Inflammatory macrophage (primary cell): ENCODE data around the gene PRDM16.

Experiments used
- DNase-seq, 2 donors: peaks; one replicate each; pipeline ENCODE4 v3.0.0-alpha.2; 2020 to 2022

The PRDM16 gene

DNA sequence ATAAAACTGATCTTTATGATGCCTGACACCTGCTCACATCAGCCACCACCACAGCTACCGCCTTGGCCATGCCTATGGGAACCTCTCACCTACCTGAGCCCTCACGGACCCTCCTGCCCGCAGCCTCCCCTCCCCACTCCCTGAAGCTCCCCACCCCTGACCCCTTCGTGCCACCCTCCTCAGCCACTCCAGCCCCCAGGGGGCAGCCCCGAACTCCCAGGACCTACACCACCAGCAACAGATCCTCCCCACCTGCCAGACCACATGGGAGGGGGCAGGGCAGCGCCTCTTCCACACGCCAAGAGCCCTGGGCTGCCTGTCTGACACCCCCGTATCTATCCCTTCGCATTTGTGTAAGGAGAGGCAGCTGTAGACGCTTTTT is 371.3 kb downstream of the PRDM16 start:
- DNase-seq = no peak

DNA sequence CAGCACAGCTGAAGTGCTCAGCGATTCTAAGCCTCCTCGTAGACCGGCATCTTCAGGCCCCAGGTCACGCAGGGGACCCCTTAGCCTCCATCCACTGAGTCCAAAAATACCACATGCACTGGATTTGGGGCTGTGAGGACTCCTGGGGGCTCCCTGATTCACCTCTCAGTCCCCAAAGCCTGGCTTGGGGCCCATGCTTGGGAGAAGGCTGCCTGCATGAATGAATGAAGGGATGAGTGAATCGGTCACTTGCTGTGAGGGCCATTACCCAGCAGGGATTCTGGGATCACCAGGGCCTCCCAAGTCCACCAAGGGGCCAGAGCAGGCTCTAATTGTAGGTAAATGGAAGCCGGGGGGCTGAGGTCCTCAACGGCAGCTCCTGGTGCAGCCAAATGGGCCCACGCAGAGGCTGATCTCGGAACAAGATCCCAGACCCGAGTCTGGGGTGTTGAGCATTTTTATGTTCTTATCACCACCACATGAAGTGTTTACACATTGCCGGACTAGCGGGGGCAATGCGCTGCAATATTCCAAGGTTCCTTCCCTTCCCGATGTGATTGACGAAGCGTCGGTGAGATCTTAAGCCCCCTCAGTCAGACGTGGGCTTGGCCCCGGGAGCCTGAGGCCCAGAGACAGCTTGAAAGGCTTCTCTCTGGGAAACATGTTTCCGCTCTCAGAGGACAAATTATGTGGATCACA is 371.9 kb downstream of the PRDM16 start:
- DNase-seq = no peak

DNA sequence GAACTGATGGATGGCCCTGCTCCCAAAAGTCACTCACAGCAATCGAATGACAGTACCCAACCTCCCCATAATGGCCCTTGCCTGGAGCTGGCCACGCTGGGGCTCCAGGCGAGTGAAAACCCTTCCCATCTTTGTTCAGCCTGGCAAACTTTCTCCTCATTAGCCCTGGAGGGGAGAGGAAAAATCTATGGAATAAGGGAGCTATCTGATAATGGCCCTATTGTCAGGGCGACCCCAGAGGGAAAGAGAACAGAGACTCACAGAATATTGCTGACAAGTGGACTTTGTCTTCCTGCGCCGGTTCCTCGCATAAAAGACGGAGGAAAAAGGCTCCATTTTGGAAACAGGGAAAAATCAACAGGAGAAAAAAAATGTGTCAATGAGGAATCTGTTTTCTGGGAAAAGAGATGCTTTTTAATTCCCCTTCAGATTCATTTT is 372.4 kb downstream of the PRDM16 start:
- no peak for DNase-seq

DNA sequence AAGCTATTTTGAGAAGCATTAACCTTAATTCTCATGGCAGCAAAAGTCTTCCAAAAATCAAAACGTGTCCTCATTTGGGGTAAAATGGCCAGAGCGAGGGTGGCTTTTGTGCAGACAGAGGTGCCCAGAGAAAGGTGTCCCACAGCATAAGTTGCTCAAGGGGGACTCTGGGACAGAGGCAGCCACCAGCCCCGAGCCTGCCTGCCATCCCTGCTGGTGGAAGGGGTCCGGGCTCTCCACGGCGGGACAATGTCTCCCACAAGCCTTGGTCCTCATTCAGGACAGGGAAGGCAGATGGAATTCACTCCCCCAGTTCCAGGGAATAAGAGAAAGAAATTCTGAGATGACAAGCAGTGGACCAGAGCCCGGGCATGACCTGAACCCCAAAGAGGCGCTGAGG is 372.9 kb downstream of the PRDM16 start:
- no peak for DNase-seq

DNA sequence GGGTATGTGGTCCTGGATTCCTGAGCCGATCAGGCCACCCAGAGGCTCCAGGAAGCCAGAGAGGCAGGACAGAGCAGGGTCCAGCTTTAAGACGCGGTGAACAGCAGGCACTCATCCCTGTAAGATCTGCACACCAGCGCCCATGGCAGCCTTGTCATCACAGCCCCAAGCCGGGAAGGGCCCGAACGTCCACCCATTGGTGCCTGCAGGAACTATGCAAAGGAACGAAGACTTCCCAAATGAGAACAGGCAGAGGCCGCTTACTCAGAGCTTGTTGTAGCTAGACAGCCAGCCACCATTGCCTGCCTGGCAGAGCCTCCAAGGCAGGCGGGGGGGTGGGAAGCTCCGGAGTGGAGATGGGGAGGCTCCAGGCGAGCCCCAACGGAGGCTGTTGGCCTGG is 373.3 kb downstream of the PRDM16 start:
- no peak for DNase-seq

DNA sequence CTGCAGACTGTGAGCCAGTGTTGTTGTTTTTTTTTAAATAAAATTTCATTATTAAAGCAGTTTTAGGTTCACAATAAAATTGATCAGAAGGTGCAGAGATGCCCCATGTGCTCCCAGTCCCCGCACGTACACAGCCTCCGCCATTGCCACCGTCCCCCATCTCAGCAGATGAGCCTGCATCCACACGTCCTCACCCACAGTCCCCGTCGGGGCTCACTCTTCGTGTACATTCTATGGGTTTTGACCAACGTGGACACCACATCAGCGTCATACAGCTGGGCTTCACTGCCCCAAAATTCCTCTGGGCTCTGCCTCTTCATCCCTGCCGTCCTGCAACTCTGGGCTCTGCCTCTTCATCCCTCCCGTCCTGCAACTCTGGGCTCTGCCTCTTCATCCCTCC is 373.9 kb downstream of the PRDM16 start:
- DNase-seq = no peak

DNA sequence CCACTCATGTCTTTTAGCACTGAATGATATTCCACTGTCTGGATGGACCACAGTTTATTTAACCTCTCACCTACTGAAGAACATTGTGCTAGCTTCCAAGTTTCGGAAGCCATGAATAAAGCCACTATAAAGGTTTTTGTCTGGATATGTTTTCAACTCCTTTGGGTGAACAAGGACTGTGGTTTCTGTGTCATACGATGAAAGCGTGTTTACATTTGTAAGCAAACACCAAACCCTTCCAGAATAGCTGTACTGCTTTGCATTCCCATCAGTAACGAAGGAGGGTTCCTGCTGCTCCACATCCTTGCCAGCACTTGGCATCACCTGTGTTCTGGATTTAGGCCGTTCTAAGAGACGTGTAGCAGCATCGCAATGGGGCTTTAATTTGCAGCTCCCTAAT is 374.8 kb downstream of the PRDM16 start:
- no peak for DNase-seq

DNA sequence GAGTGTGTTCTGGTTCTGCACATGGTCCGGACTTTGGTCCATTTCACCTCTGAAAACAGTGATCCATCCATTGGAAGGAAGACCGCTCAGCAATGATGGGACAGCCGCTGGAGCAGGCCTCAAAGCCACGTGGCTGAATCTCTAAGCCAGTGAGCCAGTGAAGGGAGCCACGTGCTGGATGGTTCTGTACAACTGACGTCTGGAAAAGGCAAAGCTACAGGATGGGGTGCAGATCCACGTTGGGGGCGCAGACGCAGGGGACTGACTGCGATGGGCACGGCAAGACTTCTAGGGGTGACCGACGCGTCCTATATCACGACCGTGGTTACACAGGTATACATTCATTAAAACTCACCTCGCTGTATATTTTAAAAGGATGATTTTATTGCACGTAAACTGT is 375.3 kb downstream of the PRDM16 start:
- no peak for DNase-seq

DNA sequence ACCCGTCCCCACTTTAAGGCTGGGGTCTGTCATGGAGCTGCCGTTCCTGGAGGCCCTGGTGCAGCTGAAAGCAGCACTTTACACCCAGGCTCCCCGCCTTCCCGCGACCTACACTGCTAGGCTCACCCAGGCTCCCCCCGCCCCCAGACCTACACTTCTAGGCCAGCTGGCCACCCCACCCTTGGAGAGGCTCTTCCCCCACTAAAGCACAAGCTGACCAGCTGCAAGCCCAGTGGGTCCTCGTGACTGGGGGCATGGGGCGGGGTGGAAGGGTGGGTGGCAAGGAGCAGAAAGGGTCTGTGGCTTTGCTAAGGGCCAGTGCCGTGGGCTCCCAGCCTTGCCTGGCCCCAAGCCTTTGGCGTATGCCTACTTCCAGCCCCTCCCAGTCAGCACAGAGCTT is 375.7 kb downstream of the PRDM16 start:
- DNase-seq = no peak

DNA sequence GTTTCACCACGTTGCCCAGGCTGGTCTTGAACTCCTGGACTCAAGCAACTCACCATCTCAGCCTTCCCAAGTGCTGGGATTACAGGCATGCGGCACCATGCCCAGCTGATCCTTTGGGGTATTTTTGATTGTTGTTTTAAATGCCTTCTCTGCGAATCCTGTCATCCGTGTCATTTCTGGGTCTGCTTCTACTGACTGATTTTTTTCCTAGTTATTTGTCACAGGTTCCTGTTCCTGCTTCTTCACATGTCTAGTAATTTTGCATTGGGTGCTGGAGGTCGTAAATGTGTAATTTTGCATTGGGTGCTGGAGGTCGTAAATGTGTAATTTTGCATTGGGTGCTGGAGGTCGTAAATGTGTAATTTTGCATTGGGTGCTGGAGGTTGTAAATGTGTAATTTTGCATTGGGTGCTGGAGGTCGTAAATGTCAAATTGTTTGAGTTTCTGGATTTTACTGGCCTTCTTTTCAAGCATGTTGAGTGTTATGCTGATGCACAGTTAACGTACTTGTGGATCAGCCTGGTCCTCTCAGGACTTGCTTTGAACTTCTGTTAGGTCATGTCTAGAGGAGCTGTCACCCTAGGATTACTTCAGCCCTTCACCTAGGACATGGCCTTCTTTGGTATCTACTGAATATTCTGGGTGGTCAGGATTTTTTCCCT is 381.3 kb downstream of the PRDM16 start:
- DNase-seq = no peak

DNA sequence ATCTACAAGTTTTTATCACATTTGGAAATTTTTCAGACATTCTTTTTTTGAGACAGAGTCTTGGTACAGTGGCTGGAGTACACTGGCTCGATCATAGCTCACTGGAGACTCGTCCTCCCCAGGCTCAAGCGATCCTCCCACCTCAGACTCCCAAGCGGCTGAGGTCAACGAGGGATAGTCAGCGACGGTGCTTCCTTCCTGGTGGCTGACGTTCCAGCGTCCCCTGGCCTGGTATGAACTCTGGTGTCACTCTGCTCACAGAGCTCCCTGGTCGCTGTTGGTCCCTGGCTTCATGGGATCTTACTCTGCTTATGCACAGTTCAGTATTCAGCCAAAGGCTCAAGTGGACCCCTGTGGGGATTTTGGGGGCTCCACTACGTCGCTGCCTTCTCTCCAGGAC is 382.0 kb downstream of the PRDM16 start:
- no peak for DNase-seq

DNA sequence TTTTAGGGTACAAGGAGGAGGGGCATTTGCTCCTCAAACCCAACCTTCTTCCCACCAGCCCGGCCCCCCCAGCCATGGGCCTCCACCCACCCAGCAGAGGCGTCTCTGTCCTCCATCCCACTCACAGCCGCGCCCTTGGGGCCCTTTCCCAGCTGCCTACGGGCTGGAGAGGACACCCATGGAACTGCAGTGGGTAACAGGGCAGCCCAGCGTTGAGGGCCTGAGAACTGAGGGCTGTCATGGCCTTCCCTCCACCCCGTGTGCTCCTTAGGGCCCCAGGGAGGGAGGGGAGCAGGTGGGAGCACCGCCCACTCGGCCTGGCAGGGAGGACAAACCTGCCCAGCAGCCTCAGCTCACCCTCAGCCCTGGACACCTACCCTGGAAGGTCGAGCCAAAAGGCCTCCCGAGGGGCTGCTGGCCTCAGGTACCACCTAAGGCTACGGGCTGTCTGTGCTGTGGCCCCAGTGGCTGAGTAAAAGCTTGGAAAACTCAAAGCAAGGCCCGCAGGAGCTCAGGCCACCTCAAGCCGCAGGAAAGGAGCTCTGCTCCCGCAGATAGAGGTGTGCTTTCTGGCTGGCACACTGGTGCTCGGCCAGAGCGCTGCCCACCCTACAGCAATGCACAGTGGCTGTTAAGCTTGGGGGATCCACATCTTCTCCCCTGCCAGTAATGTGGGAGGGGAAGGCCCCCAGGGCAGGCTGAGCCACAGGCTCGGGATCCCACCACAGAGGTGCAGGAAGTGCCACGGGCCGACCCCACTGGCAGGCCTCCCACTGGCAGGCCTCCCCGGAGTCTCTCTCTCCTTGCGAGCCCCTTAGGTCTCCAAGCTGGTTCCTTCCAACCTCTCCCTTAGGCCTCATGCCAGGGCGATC is 383.2 kb downstream of the PRDM16 start:
- DNase-seq = no peak

DNA sequence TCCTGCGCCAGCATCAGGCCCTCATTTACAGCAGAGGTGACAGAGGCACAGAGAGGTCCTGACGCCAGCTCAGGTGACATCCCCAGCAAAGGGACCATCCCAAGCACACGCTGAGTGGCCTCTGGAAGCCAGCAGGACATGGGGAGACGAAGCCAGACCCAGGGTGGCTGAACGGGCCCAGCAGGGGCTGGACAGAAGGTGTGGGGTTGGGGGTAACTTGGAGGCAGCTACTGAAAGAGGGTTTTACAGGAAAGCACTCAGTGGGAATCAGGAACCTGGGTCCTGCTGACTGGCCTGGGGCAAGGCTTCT is 383.8 kb downstream of the PRDM16 start:
- DNase-seq = no peak

DNA sequence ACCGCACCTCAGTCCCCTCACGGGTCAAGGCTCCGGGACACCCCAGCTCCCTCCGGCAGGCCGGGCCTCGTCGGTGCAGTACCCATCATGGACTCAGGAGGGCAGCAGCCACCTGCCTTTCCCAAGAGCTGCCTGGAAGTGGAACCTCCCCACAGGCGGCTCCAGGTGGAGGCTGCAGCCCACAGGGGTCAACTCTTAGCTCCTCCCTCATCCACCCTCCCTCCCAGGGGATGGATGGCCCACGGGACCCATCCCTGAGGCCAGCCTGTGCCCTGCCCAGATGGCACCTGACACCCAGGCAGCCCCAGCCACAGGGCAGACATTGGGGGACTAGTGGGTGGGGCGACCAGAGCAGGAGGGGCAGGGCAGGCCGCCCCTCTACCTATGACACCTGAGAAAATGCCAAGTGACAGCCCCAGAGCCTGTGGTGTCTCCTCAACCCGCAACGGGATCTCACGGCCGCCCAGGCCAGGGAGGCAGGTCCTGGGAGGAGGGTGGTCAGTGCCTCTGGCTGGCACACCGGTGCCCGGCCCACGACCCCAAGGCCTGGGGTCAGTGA is 384.3 kb downstream of the PRDM16 start:
- peak; percentile 52 to 69 for DNase-seq

DNA sequence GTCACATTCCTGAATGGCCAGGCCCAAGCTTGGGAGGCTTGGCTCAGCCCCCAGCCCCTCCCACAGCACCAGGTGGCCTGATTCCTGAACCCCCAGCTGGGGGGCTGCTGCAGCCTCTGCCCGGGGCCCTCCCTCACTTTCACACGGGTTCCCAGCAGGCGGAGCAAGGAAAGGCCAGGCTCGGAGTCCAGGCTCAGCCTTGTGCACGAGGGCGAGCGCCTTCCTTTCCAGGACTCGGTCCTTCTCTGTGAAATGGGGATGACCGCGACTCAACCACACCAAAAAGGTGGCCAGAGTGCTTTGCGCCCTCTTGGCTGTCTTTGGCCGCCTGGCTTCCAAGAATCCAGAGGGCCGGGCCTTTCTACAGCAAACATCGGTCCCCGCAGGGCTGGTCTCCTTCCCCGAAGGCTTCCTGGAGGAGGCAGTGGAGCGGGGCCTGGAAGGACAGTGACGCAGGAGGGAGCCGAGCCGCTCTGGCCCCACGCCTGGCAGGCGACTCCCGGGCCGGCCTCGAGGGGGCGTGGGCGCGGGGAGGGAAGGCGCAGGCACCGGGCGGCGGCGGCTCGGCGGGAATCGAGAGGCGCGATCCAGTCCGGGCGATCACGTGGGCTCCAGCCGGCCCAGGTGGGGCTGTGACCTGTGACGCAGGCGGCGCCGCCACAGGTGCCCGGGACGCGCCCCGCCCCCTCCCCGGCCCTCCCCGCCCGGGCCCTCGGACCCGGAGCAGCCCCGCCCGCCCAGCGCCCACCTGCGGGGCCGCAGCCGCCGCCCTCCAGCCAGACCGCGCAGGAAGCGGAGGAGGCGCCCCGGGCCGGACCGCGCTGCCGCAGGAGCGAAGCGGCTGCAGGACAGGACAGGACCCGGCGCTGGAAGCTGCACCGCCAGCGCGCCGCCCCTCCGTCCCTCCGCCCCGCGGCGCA is 385.1 kb downstream of the PRDM16 start, which contains the start of gene ARHGEF16:
Gene ARHGEF16, plus strand, starts transcription at position 775 of the 920 bp plus-strand sequence. CDS start 8,420 bp downstream, outside the sequence.
- peak; percentile 22 to 37 for DNase-seq

DNA sequence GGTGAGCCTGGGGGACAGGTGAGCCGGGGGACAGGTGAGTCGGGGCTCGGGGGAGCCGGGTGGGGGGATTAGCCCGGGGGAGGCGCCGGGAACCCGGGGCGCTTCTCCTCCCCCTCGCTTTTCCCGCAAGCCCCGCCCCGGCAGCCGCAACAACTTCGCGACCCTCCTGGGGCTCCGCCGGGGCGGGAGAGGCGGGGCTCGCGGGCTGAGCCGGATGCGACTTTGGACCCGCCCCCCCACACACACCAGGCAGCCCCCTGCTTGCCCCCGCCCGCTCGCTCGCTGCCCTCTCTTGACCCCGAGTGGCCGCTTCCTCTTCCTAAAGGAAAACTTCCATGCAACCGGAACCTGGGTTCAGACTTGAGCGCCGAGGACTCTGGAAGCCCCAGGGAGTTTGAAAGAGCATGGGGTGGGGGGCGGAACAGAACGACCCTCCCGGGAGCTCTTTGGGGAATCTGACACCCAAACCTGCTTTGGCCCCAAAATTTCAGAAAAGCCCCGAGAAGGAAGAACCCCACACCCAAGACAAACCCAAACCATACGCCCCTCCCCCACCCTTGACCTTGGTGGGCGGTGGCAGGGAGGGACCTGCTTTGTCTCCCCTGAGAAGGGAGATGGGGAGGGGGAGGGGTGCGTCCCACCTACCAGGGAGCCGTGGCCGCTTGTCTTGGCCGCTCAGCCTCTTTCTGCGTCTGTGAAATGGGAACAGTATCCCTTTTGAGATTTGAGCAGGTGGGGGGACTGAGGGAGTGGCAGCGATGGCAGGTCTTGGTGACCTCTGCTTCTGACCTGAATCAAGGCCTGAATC is 386.0 kb downstream of the PRDM16 start:
- DNase-seq = peak; percentile 4 to 32

DNA sequence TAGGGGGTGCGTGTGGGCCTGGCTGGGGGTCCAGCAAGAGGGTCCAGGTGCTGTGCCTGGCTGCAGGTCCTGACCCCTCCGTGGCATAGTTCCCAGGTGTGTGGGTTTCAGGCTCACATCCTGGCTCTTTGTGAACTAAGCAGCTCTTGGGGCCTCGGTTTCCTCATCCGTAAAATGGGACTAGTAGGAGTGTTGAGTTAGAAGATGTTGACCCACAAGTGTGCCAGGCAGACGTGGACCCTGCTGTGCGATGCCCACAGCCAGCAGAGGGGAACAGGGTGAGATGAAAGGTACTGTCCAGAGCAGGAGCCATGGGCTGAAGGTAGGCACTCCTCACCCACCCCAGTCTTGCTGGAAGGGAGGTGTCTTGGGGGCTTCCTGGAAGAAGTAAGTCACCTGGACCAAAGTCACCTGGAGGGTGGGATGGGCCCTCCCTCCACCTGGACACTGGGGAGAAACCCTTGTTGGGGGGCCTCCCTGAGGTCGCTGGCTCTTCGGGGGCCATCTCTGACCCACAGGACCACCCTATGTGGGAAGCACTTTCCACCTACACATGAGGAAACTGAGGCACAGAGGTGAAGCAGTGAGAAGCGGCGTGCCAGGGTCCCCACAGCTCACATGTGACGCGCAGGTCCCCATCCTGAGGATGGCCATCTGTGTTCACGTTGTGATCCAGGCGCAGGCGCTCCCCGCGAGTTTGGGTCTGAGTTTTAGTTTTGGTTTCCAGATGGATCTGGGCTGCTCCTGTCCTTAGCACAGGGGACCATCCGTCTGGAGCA is 386.9 kb downstream of the PRDM16 start:
- DNase-seq = no peak

DNA sequence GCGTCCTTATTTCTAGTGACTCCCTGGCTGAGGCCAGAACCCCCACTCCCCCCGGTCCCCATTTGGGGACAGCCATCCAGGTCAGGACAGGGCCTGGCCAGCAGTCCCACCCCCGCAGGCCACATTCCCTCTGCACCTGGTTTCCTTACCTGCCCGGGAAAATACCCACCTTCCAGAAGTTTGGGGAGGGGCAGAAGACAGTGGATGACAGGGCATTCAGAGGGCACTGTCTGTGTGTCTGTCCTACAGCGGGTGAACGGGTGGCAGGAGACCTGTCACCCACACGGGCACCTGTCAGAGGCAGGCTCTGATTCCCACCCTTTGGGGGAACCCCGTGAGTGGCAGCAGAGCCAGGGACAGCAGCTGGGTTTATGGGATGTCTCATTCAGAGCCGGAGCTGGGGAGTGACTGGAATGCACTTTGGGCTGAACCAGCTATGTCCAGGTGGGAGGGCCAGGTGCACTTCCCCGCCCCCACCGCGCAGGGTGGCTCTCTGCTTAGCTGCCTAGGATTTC is 387.5 kb downstream of the PRDM16 start:
- DNase-seq = no peak

DNA sequence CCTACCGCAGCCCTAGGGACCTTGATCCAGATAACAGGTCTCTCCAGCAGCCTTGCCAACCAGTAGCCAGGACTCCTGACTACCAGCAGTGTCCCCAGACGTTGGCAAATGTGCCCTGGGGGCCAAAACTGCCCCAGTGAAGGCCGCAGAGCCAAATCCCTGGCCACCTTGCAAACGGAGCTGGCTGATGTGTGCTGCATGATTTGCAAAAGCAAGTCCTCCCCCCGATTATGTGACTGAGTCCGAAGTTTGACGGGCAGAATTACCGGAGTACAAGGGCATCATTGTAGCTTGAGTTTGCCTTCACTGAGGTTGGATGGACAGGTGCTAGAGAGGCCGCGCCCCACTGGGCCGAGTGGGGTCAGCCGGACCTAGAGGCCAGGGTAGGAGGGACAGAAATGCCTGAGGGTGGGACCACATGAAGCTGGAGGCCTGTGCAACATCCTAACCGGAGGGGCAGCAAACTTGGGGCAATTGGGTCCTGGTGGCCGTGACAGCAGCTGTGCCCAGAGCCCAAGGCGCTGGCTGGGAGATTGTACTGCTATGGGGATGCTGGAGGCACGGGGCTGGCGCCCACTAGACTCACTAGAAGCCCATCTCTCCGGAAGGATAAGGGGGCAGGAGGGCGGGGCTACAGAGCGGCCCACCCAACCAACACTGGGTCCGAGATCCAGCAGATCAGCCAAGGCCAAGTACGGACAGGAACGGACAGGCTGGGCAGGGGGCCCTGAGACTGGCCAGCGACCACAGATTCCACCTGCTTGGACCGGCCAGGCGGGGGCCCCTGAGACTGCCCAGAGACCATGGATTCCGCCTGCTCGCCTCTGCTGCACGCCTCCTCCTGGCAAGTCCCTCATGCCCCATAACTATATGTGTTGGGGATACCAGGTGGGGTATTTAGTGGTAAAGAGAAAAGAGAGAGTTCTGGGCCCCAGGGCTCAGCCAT is 388.2 kb downstream of the PRDM16 start:
- DNase-seq = no peak
